ENCODE measurements around the gene CNOT1. TPM values are rescaled to one million over a fixed set of nuclear protein-coding genes. Genes with fewer than 3 reads are reported as not detected.
"Not testable (repeated sequence)": the region's sequence is repeated elsewhere in the genome, so short reads cannot be mapped to it uniquely, and the experiment has no call there.

Gene CNOT1
- total RNA-seq, 1 donor from 2014 or later, result 270 TPM

DNA sequence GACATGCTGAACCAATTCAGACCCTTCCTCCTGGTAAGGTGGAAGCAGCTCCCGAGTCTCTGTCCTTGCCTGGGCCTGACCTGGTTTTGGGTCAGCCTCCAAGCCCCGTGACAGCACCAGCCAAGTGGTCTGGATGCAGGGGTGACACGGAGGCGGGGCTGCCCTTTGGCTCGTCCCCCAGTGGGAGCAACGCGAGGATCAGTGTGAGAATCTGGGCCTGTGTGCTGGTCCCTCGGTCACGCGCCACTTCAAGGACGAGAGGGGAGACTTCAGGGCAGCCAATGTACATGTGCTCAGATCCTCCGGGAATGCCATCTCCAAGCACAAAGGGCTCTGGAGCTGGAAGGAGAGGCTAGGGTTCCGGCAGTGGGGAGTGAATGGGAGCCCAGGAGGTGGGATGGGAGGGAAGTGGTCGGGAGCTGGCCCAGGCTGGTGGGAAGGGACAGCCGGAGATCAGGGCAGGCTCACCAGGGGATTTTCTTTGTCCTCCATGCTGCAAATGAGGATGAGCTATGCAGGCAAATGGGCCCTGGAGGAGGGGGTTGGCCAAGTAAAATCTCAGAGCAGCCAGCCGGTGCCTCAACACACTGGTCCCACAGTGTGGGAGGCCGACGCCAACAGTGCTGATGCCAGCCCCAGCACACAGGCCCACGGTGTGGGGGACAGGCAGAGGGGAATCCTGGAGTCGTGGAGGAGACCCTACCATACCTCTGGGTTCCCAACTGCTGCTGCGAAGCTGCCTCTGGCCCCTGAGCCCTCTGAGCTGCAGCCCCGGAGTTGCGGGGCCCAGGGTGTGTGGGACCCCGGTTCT, 133.9 kb downstream of the CNOT1 start:
- DNase-seq, result no peak
- peak overlapping the region; percentile 45 for H3K4me3 Mint-ChIP-seq
- H3K4me1 Mint-ChIP-seq, result peaks cover 10% of the 10 kb centered on the region
- no peaks in the 10 kb centered on the region for H3K9me3 Mint-ChIP-seq
- H3K27me3 Mint-ChIP-seq, result peaks cover 3% of the 10 kb centered on the region
- intact Hi-C loops (cut with micrococcal nuclease), result loop anchor here (2.0 kb wide), 2 partner anchors 103 to 237 kb away; partner anchors contain the start of gene GINS3
- H3K36me3 Mint-ChIP-seq (ENCODE audit: low read depth), result no peaks in the 10 kb centered on the region
- peak overlapping the region; percentile 85 for H3K27ac Mint-ChIP-seq

GRCh38 chr16:58494981-58495520, 134.6 kb downstream of the CNOT1 start:
- DNase-seq, result peak; percentile 92
- Mint-ChIP-seq H3K4me3 (peak overlapping the region; percentile 45), H3K36me3 (ENCODE audit: low read depth) (no peaks in the 10 kb centered on the region), H3K9me3 (no peaks in the 10 kb centered on the region), H3K27ac (peak overlapping the region; percentile 85), H3K27me3 (no peaks in the 10 kb centered on the region), H3K4me1 (peaks cover 7% of the 10 kb centered on the region)
- intact Hi-C loops (cut with micrococcal nuclease), result loop anchor here (2.0 kb wide), 2 partner anchors 102 to 238 kb away; partner anchors contain the start of gene GINS3

- no peak for DNase-seq
- no peaks in the 10 kb centered on the region for H3K36me3 Mint-ChIP-seq (ENCODE audit: low read depth)
- H3K4me1 Mint-ChIP-seq, result peaks cover 7% of the 10 kb centered on the region
- no peak overlapping the region for H3K4me3 Mint-ChIP-seq
- intact Hi-C loops (cut with micrococcal nuclease), result loop anchor here (2.0 kb wide), 2 partner anchors 101 to 239 kb away; partner anchors contain the start of gene GINS3
- H3K27ac Mint-ChIP-seq, result peak overlapping the region; percentile 45
- H3K9me3 Mint-ChIP-seq, result no peaks in the 10 kb centered on the region
- H3K27me3 Mint-ChIP-seq, result no peaks in the 10 kb centered on the region
These were observed 135.7 kb downstream of the CNOT1 start for GRCh38 chr16:58493756-58494431.

GRCh38 chr16:58492735-58493134, 136.9 kb downstream of the CNOT1 start:
- intact Hi-C loops (cut with micrococcal nuclease), result no loop called here
- H3K4me3 Mint-ChIP-seq, result no peak overlapping the region

GRCh38 chr16:58492066-58492465, 137.6 kb downstream of the CNOT1 start:
- H3K27ac Mint-ChIP-seq, result no peak overlapping the region
- H3K4me3 Mint-ChIP-seq, result no peak overlapping the region
- no peak for DNase-seq
- no peaks in the 10 kb centered on the region for H3K9me3 Mint-ChIP-seq
- H3K36me3 Mint-ChIP-seq (ENCODE audit: low read depth), result no peaks in the 10 kb centered on the region
- H3K27me3 Mint-ChIP-seq, result no peaks in the 10 kb centered on the region
- intact Hi-C loops (cut with micrococcal nuclease), result no loop called here
- peaks cover 7% of the 10 kb centered on the region for H3K4me1 Mint-ChIP-seq

More at GRCh38 chr16:58492735-58493134, 136.9 kb downstream of the CNOT1 start:
- no peak for DNase-seq
- Mint-ChIP-seq H3K27me3 (no peaks in the 10 kb centered on the region), H3K4me1 (peaks cover 7% of the 10 kb centered on the region), H3K36me3 (ENCODE audit: low read depth) (no peaks in the 10 kb centered on the region), H3K9me3 (no peaks in the 10 kb centered on the region), H3K27ac (no peak overlapping the region)

GRCh38 chr16:58490539-58490938, 139.1 kb downstream of the CNOT1 start:
- H3K4me3 Mint-ChIP-seq; H3K4me1 Mint-ChIP-seq; H3K27ac Mint-ChIP-seq; H3K9me3 Mint-ChIP-seq; H3K36me3 Mint-ChIP-seq (ENCODE audit: low read depth); H3K27me3 Mint-ChIP-seq; DNase-seq; intact Hi-C loops (cut with micrococcal nuclease): not testable (repeated sequence)

- Mint-ChIP-seq H3K4me1 (peaks cover 2% of the 10 kb centered on the region), H3K36me3 (ENCODE audit: low read depth) (no peaks in the 10 kb centered on the region), H3K9me3 (no peaks in the 10 kb centered on the region), H3K4me3 (no peak overlapping the region), H3K27ac (no peak overlapping the region), H3K27me3 (peaks cover 2% of the 10 kb centered on the region)
- no peak for DNase-seq
- intact Hi-C loops (cut with micrococcal nuclease), result no loop called here
These were observed 139.6 kb downstream of the CNOT1 start for GRCh38 chr16:58490065-58490464.

- intact Hi-C loops (cut with micrococcal nuclease), result no loop called here
- H3K4me1 Mint-ChIP-seq, result no peaks in the 10 kb centered on the region
- no peak for DNase-seq
- H3K27ac Mint-ChIP-seq, result no peak overlapping the region
- H3K36me3 Mint-ChIP-seq (ENCODE audit: low read depth), result no peaks in the 10 kb centered on the region
- peaks cover 2% of the 10 kb centered on the region for H3K27me3 Mint-ChIP-seq
- no peak overlapping the region for H3K4me3 Mint-ChIP-seq
- no peaks in the 10 kb centered on the region for H3K9me3 Mint-ChIP-seq
These were observed 141.1 kb downstream of the CNOT1 start for GRCh38 chr16:58488531-58488930.

GRCh38 chr16:58487566-58488351, 141.9 kb downstream of the CNOT1 start:
- Mint-ChIP-seq H3K9me3 (no peaks in the 10 kb centered on the region), H3K4me1 (no peaks in the 10 kb centered on the region), H3K4me3 (no peak overlapping the region), H3K27ac (no peak overlapping the region), H3K36me3 (ENCODE audit: low read depth) (no peaks in the 10 kb centered on the region), H3K27me3 (peaks cover 2% of the 10 kb centered on the region)
- intact Hi-C loops (cut with micrococcal nuclease), result loop anchor here (1.0 kb wide), 2 partner anchors 151 to 269 kb away; no protein-coding TSS in a partner anchor
- peak; percentile 91 for DNase-seq

- Mint-ChIP-seq H3K27me3 (peaks cover 2% of the 10 kb centered on the region), H3K36me3 (ENCODE audit: low read depth) (no peaks in the 10 kb centered on the region), H3K9me3 (no peaks in the 10 kb centered on the region), H3K27ac (no peak overlapping the region), H3K4me1 (no peaks in the 10 kb centered on the region), H3K4me3 (no peak overlapping the region)
- DNase-seq, result no peak
- intact Hi-C loops (cut with micrococcal nuclease), result no loop called here
These were observed 144.3 kb downstream of the CNOT1 start for GRCh38 chr16:58485184-58485887.

DNA sequence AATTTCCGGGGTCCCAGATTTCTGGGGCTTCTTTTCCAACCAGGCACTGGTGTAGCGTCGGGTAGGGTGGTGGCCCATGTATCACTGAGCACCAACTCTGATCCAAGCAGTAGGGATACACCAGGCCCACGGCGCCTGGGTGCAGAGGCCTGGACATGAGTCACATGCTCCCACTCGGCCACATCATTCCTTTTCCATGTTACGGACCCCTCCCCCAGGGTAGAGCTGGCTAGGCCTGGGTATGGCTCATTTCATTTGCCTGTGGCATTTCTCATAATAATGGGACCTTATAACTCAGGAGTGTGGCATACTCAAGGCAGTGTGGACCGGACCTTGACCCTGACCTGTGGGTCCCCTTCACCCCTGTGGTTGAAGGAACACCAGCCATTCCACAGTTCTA, 147.7 kb downstream of the CNOT1 start:
- intact Hi-C loops (cut with micrococcal nuclease), result no loop called here
- Mint-ChIP-seq H3K27ac (no peak overlapping the region), H3K4me1 (no peaks in the 10 kb centered on the region), H3K4me3 (no peak overlapping the region), H3K27me3 (peaks cover 5% of the 10 kb centered on the region), H3K9me3 (no peaks in the 10 kb centered on the region), H3K36me3 (ENCODE audit: low read depth) (no peaks in the 10 kb centered on the region)
- no peak for DNase-seq

DNA sequence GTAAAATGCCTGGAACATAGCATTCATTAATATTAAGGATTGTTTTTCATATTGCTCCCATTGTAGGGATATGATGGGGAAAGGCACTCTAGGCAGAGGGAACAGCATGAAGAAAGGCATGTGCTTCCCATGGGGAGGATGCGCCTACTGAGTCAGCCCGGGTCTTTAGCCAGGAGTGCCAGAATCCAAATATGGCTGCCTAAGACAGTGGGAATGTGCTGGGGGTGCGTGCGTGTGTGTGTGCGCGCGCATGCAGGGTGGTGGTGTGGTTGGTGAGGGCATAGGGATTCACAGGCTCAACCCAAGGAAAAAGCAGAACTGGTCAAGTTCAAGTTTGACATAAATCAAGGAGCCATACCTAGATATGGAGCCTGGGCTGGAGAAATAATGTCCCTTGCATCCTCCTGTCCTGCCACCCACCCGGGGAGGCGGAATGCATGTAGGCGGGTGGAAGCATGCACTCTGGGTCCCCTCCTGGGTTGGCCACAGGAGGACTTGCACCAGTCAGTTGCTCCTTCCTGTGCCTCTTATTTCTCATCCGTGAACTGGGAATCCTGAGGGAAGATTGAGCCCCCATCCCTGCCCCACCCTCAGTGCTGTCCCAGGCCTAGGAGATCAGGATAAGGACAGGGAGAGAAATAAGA, 148.3 kb downstream of the CNOT1 start:
- H3K27me3 Mint-ChIP-seq, result peaks cover 4% of the 10 kb centered on the region
- H3K4me1 Mint-ChIP-seq, result no peaks in the 10 kb centered on the region
- no peak overlapping the region for H3K4me3 Mint-ChIP-seq
- DNase-seq, result no peak
- no peak overlapping the region for H3K27ac Mint-ChIP-seq
- no peaks in the 10 kb centered on the region for H3K36me3 Mint-ChIP-seq (ENCODE audit: low read depth)
- H3K9me3 Mint-ChIP-seq, result no peaks in the 10 kb centered on the region
- intact Hi-C loops (cut with micrococcal nuclease), result no loop called here

DNA sequence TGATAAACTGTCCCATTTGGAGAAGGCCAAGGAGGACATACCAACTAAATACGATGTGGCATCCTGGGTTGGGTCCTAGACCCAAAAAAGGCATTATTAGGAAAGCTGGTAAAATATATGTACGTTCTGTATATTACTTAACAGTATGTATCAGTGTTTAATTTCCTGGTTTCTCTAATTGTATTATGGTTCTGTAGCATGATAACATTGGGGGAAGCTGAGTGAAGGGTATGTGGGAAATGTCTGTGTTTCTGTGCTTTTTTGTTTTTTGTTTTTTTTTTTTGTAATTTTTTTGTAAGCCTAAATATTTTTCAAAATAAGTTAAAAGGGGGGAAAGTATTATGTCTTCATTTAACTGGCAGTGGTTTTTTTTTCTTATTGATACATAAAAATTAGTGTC, 151.2 kb downstream of the CNOT1 start:
- H3K4me1 Mint-ChIP-seq, result no peaks in the 10 kb centered on the region
- H3K9me3 Mint-ChIP-seq, result no peaks in the 10 kb centered on the region
- DNase-seq, result no peak
- peaks cover 13% of the 10 kb centered on the region for H3K27me3 Mint-ChIP-seq
- no peaks in the 10 kb centered on the region for H3K36me3 Mint-ChIP-seq (ENCODE audit: low read depth)
- intact Hi-C loops (cut with micrococcal nuclease), result no loop called here
- no peak overlapping the region for H3K27ac Mint-ChIP-seq
- no peak overlapping the region for H3K4me3 Mint-ChIP-seq
